ENCODE data around the gene PDE8A. TPM values are rescaled to one million over a fixed set of nuclear protein-coding genes. Genes with fewer than 3 reads are reported as not detected.

PDE8A gene
- total and polyA plus RNA-seq, 2 experiments from 2014 or later, result 5.6 to 7.5 TPM

GRCh38 chr15:85162237-85162636 is 180.6 kb downstream of the PDE8A start:
- no peaks in the 10 kb centered on the region for H3K79me2 ChIP-seq (replicated peaks; ENCODE audit: insufficient read depth)
- DNase-seq (ENCODE audit: low spot score) (no peak), ATAC-seq (no peak)
- Mint-ChIP-seq H3K36me3 (ENCODE audit: low read depth) (peaks cover 29% of the 10 kb centered on the region; the same call in 2 of the 3 replicates), H3K27ac (no peak overlapping the region), H3K27me3 (ENCODE audit: insufficient read depth, low read depth, poor library complexity) (peaks cover 2% of the 10 kb centered on the region), H3K4me3 (no peak overlapping the region), H3K4me1 (peaks cover 6% of the 10 kb centered on the region), H3K9me3 (peaks cover 37% of the 10 kb centered on the region)
- H3K9me2 ChIP-seq (ENCODE audit: insufficient read depth), result no peaks in the 10 kb centered on the region
- no peaks in the 10 kb centered on the region for H3K27me3 ChIP-seq (ENCODE audit: insufficient read depth)
- H3K27ac ChIP-seq (ENCODE audit: low read depth), result no peak overlapping the region
- H3K4me3 ChIP-seq, result no peak overlapping the region
- H3K4me1 ChIP-seq (ENCODE audit: insufficient read depth), result no peaks in the 10 kb centered on the region
- H3K4me2 ChIP-seq, result no peak overlapping the region
- H4K20me1 ChIP-seq (replicated peaks; ENCODE audit: insufficient read depth), result no peaks in the 10 kb centered on the region
- TF ChIP-seq REST (IDR thresholded peaks at IDR 0.05; ENCODE audit: unreplicated experiment) (no peak), STAT1 (IDR thresholded peaks at IDR 0.05; ENCODE audit: unreplicated experiment) (no peak), CREB1 (CRISPR knock-in tag; IDR thresholded peaks at IDR 0.05; ENCODE audit: low read depth) (no peak), ZNF462 (CRISPR knock-in tag; IDR thresholded peaks at IDR 0.05) (no peak), CTCF (conservative IDR thresholded peaks at IDR 0.05; ENCODE audit: low read depth in 2 of 2) (no peak), NANOG (IDR thresholded peaks at IDR 0.05; ENCODE audit: borderline replicate concordance) (no peak), POLR2AphosphoS5 (IDR thresholded peaks at IDR 0.05; ENCODE audit: low read depth) (no peak), ZNF114 (CRISPR knock-in tag; IDR thresholded peaks at IDR 0.05) (no peak), ZNF331 (CRISPR knock-in tag; IDR thresholded peaks at IDR 0.05; ENCODE audit: low read depth) (no peak), EZH2 (IDR thresholded peaks at IDR 0.05; ENCODE audit: low read depth, unreplicated experiment) (no peak), EZH2phosphoT487 (IDR thresholded peaks at IDR 0.05; ENCODE audit: unreplicated experiment) (no peak)
- no peaks in the 10 kb centered on the region; the same call in 1 of the 2 replicates for H3K36me3 ChIP-seq (ENCODE audit: insufficient read depth)
- no peak overlapping the region for H2AFZ ChIP-seq
- H3F3A ChIP-seq (replicated peaks; ENCODE audit: low read depth), result no peaks in the 10 kb centered on the region
